Activated naive CD4-positive, alpha-beta T cell treated with anti-CD3 and anti-CD28 coated beads, Interleukin-2, amount 10 ng/mL, durations not matched to agents 7 days and 5 days (primary cell): ENCODE data around the gene RABL3.
"Not testable (repeated sequence)": the region's sequence is repeated elsewhere in the genome, so short reads cannot be mapped to it uniquely, and the experiment has no call there.

ENCODE experiments used
- CTCF ChIA-PET: fragments of 350-600 bp; sonication (Branson Sonifier 250); formaldehyde crosslinking; loops from one replicate; lab custom pipeline; 2021; ENCODE audit warnings: antibody characterized with exemption; lab: Charles Lee
- DNase-seq: peaks from one replicate; pipeline ENCODE4 v3.0.0-alpha.2; 2020
- H3K27ac Mint-ChIP-seq: one replicate; pipeline ENCODE4 v1.8.0; 2021; ENCODE audit warnings: mild to moderate bottlenecking, moderate library complexity, mixed read lengths
- H3K27me3 Mint-ChIP-seq: one replicate; pipeline ENCODE4 v1.8.0; 2021; ENCODE audit warnings: mild to moderate bottlenecking, mixed read lengths
- H3K36me3 Mint-ChIP-seq: one replicate; pipeline ENCODE4 v1.8.0; 2021; ENCODE audit warnings: mixed read lengths
- H3K4me1 Mint-ChIP-seq: one replicate; pipeline ENCODE4 v1.8.0; 2021; ENCODE audit warnings: mixed read lengths
- H3K4me3 Mint-ChIP-seq: one replicate; pipeline ENCODE4 v1.8.0; 2021; ENCODE audit warnings: mild to moderate bottlenecking, moderate library complexity, mixed read lengths
- H3K9me3 Mint-ChIP-seq: one replicate; pipeline ENCODE4 v1.8.0; 2021; ENCODE audit warnings: mixed read lengths

RABL3 gene

GRCh38 chr3:120742198-120742848 is at the start of gene RABL3, which contains the start of gene GTF2E1:
TSS of gene RABL3 (minus strand) at chr3:120742516. CDS start at chr3:120742507, 9 bp downstream.
TSS of gene GTF2E1 (plus strand) at chr3:120742744. CDS start at chr3:120750553, 7,809 bp downstream.
- Mint-ChIP-seq H3K4me3 (peak within 1 kb of the TSS; percentile 84), H3K36me3 (peaks cover 22% of the 10 kb centered on the region), H3K27ac (peak within 1 kb of the TSS; percentile 98), H3K4me1 (peaks cover 44% of the 10 kb centered on the region), H3K27me3 (no peaks in the 10 kb centered on the region), H3K9me3 (peaks cover 2% of the 10 kb centered on the region)
- peak; percentile 98 for DNase-seq
- CTCF ChIA-PET: interaction anchor here (1.3 kb wide), 1 partner anchor 175 kb away, joined by 4 read pairs; no protein-coding TSS in a partner anchor

- CTCF ChIA-PET: interaction anchor here (4.4 to 4.6 kb wide), 2 partner anchors 226 to 374 kb away, joined by 28 to 45 read pairs; no protein-coding TSS in a partner anchor
- H3K36me3 Mint-ChIP-seq: no peaks in the 10 kb centered on the region
- no peak overlapping the region for H3K27ac Mint-ChIP-seq
- no peak overlapping the region for H3K4me3 Mint-ChIP-seq
- no peaks in the 10 kb centered on the region for H3K27me3 Mint-ChIP-seq
- DNase-seq: no peak
- no peaks in the 10 kb centered on the region for H3K4me1 Mint-ChIP-seq
- no peaks in the 10 kb centered on the region for H3K9me3 Mint-ChIP-seq
Observed at GRCh38 chr3:120791913-120792312, 49.6 kb upstream of the RABL3 start.

- Mint-ChIP-seq H3K27ac (no peak overlapping the region), H3K4me1 (no peaks in the 10 kb centered on the region), H3K27me3 (no peaks in the 10 kb centered on the region), H3K4me3 (no peak overlapping the region), H3K9me3 (no peaks in the 10 kb centered on the region), H3K36me3 (no peaks in the 10 kb centered on the region)
- CTCF ChIA-PET: no interaction called here
- DNase-seq: no peak
Observed at GRCh38 chr3:120791010-120791409, 48.7 kb upstream of the RABL3 start.

GRCh38 chr3:120785832-120786231 is 43.5 kb upstream of the RABL3 start:
- CTCF ChIA-PET: interaction anchor here (2.6 kb wide), 1 partner anchor 9 kb away, joined by 9 read pairs; no protein-coding TSS in a partner anchor
- not testable (repeated sequence) for H3K27me3 Mint-ChIP-seq, H3K27ac Mint-ChIP-seq, H3K4me3 Mint-ChIP-seq, H3K4me1 Mint-ChIP-seq, H3K9me3 Mint-ChIP-seq, DNase-seq
- peaks cover 14% of the 10 kb centered on the region for H3K36me3 Mint-ChIP-seq

- no peak for DNase-seq
- no peak overlapping the region for H3K27ac Mint-ChIP-seq
- CTCF ChIA-PET: no interaction called here
- H3K9me3 Mint-ChIP-seq: no peaks in the 10 kb centered on the region
- H3K4me1 Mint-ChIP-seq: peaks cover 2% of the 10 kb centered on the region
- no peak overlapping the region for H3K4me3 Mint-ChIP-seq
- peaks cover 27% of the 10 kb centered on the region for H3K36me3 Mint-ChIP-seq
- H3K27me3 Mint-ChIP-seq: no peaks in the 10 kb centered on the region
Observed at GRCh38 chr3:120780977-120781376, 38.7 kb upstream of the RABL3 start.

- CTCF ChIA-PET: no interaction called here
- H3K36me3 Mint-ChIP-seq: peaks cover 27% of the 10 kb centered on the region
- H3K27me3 Mint-ChIP-seq: no peaks in the 10 kb centered on the region
- no peak for DNase-seq
- no peak overlapping the region for H3K27ac Mint-ChIP-seq
- H3K4me3 Mint-ChIP-seq: no peak overlapping the region
- peaks cover 2% of the 10 kb centered on the region for H3K4me1 Mint-ChIP-seq
- H3K9me3 Mint-ChIP-seq: no peaks in the 10 kb centered on the region
Observed at GRCh38 chr3:120778776-120779175, 36.5 kb upstream of the RABL3 start.

DNA sequence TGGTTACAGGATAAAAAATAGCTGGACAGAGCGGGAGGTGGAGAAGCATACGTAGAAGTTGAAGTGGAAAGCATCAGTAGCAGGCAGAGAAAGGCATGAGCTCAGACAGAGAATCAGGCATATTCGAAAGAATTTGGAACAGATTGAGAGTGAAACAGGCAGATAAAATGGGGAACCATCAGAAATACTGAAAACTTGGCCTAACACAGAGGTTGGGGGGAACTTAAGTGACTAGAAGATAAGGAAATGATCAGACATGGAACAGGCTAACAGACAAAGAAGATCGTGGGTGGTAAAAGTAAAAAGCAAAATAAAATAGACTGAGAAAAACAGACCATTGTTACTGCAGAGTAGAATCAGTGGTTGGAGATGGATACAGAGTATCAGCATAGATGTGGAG is 33.1 kb upstream of the RABL3 start:
- Mint-ChIP-seq H3K27me3 (no peaks in the 10 kb centered on the region), H3K4me3 (no peak overlapping the region), H3K27ac (no peak overlapping the region), H3K4me1 (peaks cover 9% of the 10 kb centered on the region), H3K9me3 (no peaks in the 10 kb centered on the region), H3K36me3 (peaks cover 18% of the 10 kb centered on the region)
- CTCF ChIA-PET: interaction anchor here (1.2 kb wide), 1 partner anchor 20 kb away, joined by 6 read pairs; no protein-coding TSS in a partner anchor
- DNase-seq: no peak

DNA sequence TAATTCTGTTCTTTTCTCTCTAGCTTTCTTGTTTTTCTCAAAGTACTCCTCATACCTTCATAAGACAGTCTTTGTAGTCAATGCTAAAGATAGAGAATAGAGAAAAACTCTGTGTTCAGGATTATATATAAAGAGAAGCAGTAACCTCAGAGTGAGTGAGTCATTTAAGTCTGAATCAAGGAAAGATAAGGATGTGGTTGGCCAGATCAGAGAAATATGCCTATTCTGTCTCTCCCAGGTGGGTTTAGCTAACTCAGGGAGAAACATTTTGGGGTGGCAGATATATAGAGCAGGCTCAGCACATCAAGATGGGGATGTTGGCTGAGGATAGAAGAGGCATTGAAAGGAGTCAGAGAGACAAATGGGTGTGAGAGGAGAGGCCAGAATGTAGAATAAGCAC is 31.6 kb upstream of the RABL3 start:
- no peaks in the 10 kb centered on the region for H3K27me3 Mint-ChIP-seq
- no peak overlapping the region for H3K4me3 Mint-ChIP-seq
- peaks cover 7% of the 10 kb centered on the region for H3K4me1 Mint-ChIP-seq
- H3K36me3 Mint-ChIP-seq: peaks cover 13% of the 10 kb centered on the region
- no peaks in the 10 kb centered on the region for H3K9me3 Mint-ChIP-seq
- CTCF ChIA-PET: no interaction called here
- H3K27ac Mint-ChIP-seq: no peak overlapping the region
- no peak for DNase-seq

DNA sequence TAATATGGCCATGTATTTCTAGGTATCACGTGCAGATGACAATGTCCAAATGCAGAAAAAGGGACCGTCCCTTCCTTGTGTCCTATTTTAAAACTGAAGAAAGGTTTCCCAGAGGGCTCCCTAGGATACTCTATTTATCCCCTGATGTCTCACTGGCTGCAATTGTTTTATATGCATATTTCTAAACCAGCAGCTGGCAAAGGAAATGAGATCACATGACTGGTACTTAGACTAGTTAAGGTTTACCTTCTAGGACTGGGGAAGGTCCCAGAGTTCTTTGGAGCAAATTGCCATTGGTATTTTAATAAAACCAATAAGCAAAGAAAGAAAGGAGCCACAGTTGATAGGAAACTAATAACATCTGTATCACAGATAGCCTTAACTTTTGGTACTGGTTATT is 29.8 kb upstream of the RABL3 start:
- H3K36me3 Mint-ChIP-seq: peaks cover 11% of the 10 kb centered on the region
- CTCF ChIA-PET: interaction anchor here (2.3 kb wide), 1 partner anchor 22 kb away, joined by 10 read pairs; no protein-coding TSS in a partner anchor
- no peak overlapping the region for H3K27ac Mint-ChIP-seq
- no peaks in the 10 kb centered on the region for H3K9me3 Mint-ChIP-seq
- peaks cover 7% of the 10 kb centered on the region for H3K4me1 Mint-ChIP-seq
- DNase-seq: no peak
- no peak overlapping the region for H3K4me3 Mint-ChIP-seq
- H3K27me3 Mint-ChIP-seq: no peaks in the 10 kb centered on the region

DNA sequence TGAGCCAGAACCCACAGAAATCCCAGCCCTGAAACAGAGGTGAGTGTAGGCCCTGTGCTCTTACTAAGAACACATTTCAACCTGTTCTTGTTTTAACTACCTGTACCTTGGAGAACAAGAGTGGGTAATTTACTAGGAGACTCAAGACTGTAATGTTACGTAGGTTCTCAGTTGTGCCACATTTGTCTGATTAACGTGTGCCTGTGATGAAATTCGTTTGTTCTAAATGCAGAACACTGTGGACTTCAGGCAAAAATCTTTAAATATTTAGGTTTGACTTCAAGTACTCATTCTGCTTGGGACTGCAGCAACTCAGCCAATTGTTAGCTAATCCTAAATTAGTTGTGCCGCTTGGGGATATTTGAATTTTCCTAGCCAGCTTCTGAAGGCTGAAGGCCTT is 28.6 kb upstream of the RABL3 start:
- H3K36me3 Mint-ChIP-seq: peaks cover 10% of the 10 kb centered on the region
- H3K9me3 Mint-ChIP-seq: no peaks in the 10 kb centered on the region
- H3K27ac Mint-ChIP-seq: no peak overlapping the region
- CTCF ChIA-PET: interaction anchor here (2.3 kb wide), 1 partner anchor 24 kb away, joined by 10 read pairs; no protein-coding TSS in a partner anchor
- no peak overlapping the region for H3K4me3 Mint-ChIP-seq
- DNase-seq: no peak
- peaks cover 7% of the 10 kb centered on the region for H3K4me1 Mint-ChIP-seq
- no peaks in the 10 kb centered on the region for H3K27me3 Mint-ChIP-seq

GRCh38 chr3:120769436-120769835 is 27.1 kb upstream of the RABL3 start:
- peaks cover 10% of the 10 kb centered on the region for H3K4me1 Mint-ChIP-seq
- CTCF ChIA-PET: no interaction called here

GRCh38 chr3:120767106-120767505 is 24.8 kb upstream of the RABL3 start:
- H3K4me1 Mint-ChIP-seq: peaks cover 10% of the 10 kb centered on the region
- CTCF ChIA-PET: interaction anchor here (1.5 kb wide), 1 partner anchor 28 kb away, joined by 4 read pairs; no protein-coding TSS in a partner anchor
- no peak overlapping the region for H3K27ac Mint-ChIP-seq
- H3K36me3 Mint-ChIP-seq: peaks cover 8% of the 10 kb centered on the region
- H3K27me3 Mint-ChIP-seq: no peaks in the 10 kb centered on the region
- H3K4me3 Mint-ChIP-seq: no peak overlapping the region
- DNase-seq: no peak
- no peaks in the 10 kb centered on the region for H3K9me3 Mint-ChIP-seq

More at GRCh38 chr3:120769436-120769835, 27.1 kb upstream of the RABL3 start:
- Mint-ChIP-seq H3K27ac (no peak overlapping the region), H3K4me3 (no peak overlapping the region), H3K36me3 (peaks cover 10% of the 10 kb centered on the region), H3K27me3 (no peaks in the 10 kb centered on the region), H3K9me3 (no peaks in the 10 kb centered on the region)
- DNase-seq: no peak

DNA sequence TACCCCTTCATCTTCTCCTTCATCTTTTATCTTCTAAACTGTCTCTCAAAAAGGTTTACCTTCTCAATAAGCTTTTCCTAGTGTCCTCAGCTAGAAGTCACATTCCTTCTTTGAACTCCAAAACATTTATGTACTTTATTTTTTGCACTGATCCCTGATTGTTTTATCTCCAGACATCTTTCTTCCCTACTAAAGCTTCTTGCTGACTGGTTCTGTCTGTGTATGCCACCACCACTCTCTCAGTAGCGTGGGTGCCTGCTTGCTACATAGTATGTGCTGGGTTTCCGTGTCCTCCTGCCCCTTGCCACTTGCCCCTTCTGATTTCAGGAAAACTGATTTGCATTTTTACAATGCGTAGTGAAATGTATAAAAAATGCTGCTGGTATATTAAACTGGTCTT is 24.3 kb upstream of the RABL3 start:
- CTCF ChIA-PET: interaction anchor here (1.5 kb wide), 1 partner anchor 28 kb away, joined by 4 read pairs; no protein-coding TSS in a partner anchor

DNA sequence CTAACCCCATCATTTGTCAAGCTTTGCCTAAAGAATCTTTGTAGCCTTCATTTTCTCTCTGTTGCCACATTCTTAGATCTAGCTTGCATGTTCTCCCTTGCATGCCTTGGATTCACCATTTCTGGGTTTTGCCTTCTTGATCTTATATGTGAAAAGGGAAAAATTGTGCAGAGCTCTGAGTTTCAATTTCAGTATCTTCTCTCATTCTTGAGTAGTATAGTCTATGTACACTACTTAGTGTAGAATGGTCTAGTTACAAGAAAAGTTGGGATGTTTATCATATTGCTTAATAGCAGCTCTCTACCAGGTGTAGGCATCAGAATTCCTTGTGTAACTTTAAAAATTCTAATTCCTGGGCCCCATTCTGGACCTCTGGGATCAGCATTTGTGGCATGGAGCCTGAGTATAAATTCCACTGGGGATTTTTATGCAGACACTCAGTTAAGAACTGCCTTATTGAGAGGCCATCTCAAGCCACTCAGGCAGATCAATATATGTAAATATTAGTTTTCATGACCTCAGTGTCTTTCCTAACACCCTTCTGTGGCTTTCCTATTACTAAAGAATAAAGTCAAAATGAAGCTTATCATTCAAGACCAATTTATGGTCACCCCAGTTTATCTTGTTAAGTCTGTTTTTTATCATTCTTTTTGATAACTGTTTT is 23.6 kb upstream of the RABL3 start:
- no peaks in the 10 kb centered on the region for H3K27me3 Mint-ChIP-seq
- H3K4me3 Mint-ChIP-seq: no peak overlapping the region
- CTCF ChIA-PET: interaction anchor here (1.5 kb wide), 1 partner anchor 29 kb away, joined by 4 read pairs; no protein-coding TSS in a partner anchor
- H3K36me3 Mint-ChIP-seq: peaks cover 6% of the 10 kb centered on the region
- DNase-seq: no peak
- H3K4me1 Mint-ChIP-seq: peaks cover 11% of the 10 kb centered on the region
- no peak overlapping the region for H3K27ac Mint-ChIP-seq
- H3K9me3 Mint-ChIP-seq: no peaks in the 10 kb centered on the region

More for the DNA sequence above, 24.3 kb upstream of the RABL3 start:
- H3K4me3 Mint-ChIP-seq: no peak overlapping the region
- H3K27ac Mint-ChIP-seq: no peak overlapping the region
- peaks cover 8% of the 10 kb centered on the region for H3K36me3 Mint-ChIP-seq
- H3K4me1 Mint-ChIP-seq: peaks cover 11% of the 10 kb centered on the region
- no peaks in the 10 kb centered on the region for H3K9me3 Mint-ChIP-seq
- DNase-seq: no peak
- H3K27me3 Mint-ChIP-seq: no peaks in the 10 kb centered on the region
